Heart right ventricle (tissue), 16 donors: ENCODE results near the gene AHR. TPM values are rescaled to one million over a fixed set of nuclear protein-coding genes. Genes with fewer than 3 reads are reported as not detected.
"Not testable (repeated sequence)": the region's sequence is repeated elsewhere in the genome, so short reads cannot be mapped to it uniquely, and the experiment has no call there.

Source experiments
- ATAC-seq, 8 donors: fragments of 200-7000 bp; cut with Tn5 transposase; one replicate each; pipeline ENCODE4 v1.9.1; 2020; ENCODE audit warnings: mild to moderate bottlenecking in 8 of 8, moderate library complexity in 8 of 8, moderate number of reproducible peaks in 1 of 8
- DNase-seq, 2 donors: peaks; one replicate each; pipeline ENCODE4 v3.0.0-alpha.2; 2020
- H3K27ac ChIP-seq, 10 donors: fragments of 200-600 bp; sonication (generic) in 2 of 10; one replicate each; pipeline versions ENCODE4 v1.5.0 to v1.8.0; 2020 to 2022; ENCODE audit warnings: mild to moderate bottlenecking in 3 of 10
- H3K27me3 ChIP-seq, 7 donors: fragments of 200-600 bp; one replicate each; pipeline ENCODE4 v1.8.0; 2021 to 2022; ENCODE audit warnings: mild to moderate bottlenecking in 2 of 7
- H3K36me3 ChIP-seq, 9 donors: fragments of 200-600 bp; sonication (generic) in 1 of 9; one replicate each; pipeline versions ENCODE4 v1.5.0 to v1.8.0; 2020 to 2022; ENCODE audit warnings: mild to moderate bottlenecking in 2 of 9
- H3K4me1 ChIP-seq, 9 donors: fragments of 200-600 bp; sonication (generic) in 1 of 9; one replicate each; pipeline versions ENCODE4 v1.5.0 to v1.8.0; 2020 to 2022; ENCODE audit warnings: mild to moderate bottlenecking in 4 of 9
- H3K4me3 ChIP-seq, 10 donors: fragments of 200-600 bp; sonication (generic) in 2 of 10; one replicate each; pipeline versions ENCODE4 v1.5.0 to v1.8.0; 2020 to 2022; ENCODE audit warnings: mild to moderate bottlenecking in 7 of 10, moderate library complexity in 2 of 10
- H3K9me3 ChIP-seq, 11 donors: fragments of 200-600 bp in 10 of 11; sonication (generic) in 2 of 11; one replicate each; pipeline versions ENCODE4 v1.5.0 to v1.8.0; 2013 to 2022; ENCODE audit warnings: mild to moderate bottlenecking in 2 of 11, control low read depth in 1 of 11, moderate library complexity in 1 of 11
- WGBS, 2 donors: extraction: QIAGEN DNeasy Blood & Tissue Kit; methylation state at CpG; one replicate each; pipeline ENCODE4 v1.1.7; 2013; ENCODE audit warnings: inconsistent platforms in 1 of 2; 5-methylcytosine and 5-hydroxymethylcytosine counted together
- intact Hi-C, 10 donors: fragments of 100-400 bp; cut with DNase I; formaldehyde crosslinking; loops; one replicate each; pipeline versions ENCODE4 v1.11.1 to v1.14.2; 2022
- polyA plus RNA-seq, 2 donors: library from polyadenylated mRNA; stranded (reverse); fragments of 200-250 nt; gene quantifications; one replicate each; pipeline ENCODE4 v1.2.3, GENCODE V29; 2013
- total RNA-seq, 10 donors: library from RNA; stranded (reverse); fragmentation: NEBNext Ultra II Directional in 3 of 10; extraction: Animal tissue kit (Norgen Biotek cat#: 25700) in 3 of 10; gene quantifications; one replicate each; pipeline versions ENCODE4 v1.2.1 to v1.2.4, GENCODE V29; 2021 to 2023
- TF ChIP-seq, protein P1 (sequence below), 9 donors: fragments of 200-600 bp; sonication (generic) in 2 of 9; IDR thresholded peaks; one replicate each; pipeline versions ENCODE4 v1.5.0 to v1.8.0; 2021 to 2022; ENCODE audit warnings: antibody characterized with exemption in 9 of 9, mild to moderate bottlenecking in 5 of 9, moderate library complexity in 1 of 9
- donor health status: Arrhythmogenic right ventricular cardiomyopathy.
- donor health status: ischemic (EF 13 %, LVEDD 7.1; RV severe dilation, severe dysfunction).
- donor health status: healthy with polysubstance abuse.
- donor health status: DM: no; HTN: yes; CAD: no.
- donor health status: DM: no; HTN: no; CAD: no.
- donor health status: ischemic (EF 25% LVEDD 6.9; RV normal size, moderate dysfunction).
- donor health status: ischemic (EF 25% LVEDD 5.7; RV mildly dilated, moderate dysfunction).
- donor health status: healthy.
- donor health status: DM: yes; HTN: yes; CAD: no.
- donor health status: Ischemic cardiomyopathy.
- donor health status: ischemic (EF 35%, LVEDD 5.7; RV mildly dilated, moderate dysfunction).
- donor health status: nonischemic (EF 11% LVEDD 7.7; RV severe dilation, severe dysfunction).
- donor health status: DM: yes; HTN: yes; CAD: no.
- donor health status: PGD.
- donor health status: ischemic (EF 29% LVEDD 5.4; RV normal size, mild dysfunction).
- donor health status: nonischemic (EF 23%, LVEDD 6.1; RV moderate dilation, normal function).

Gene AHR
- total and polyA plus RNA-seq, 12 donors = 5.3 to 52.8 (median 33.0) TPM

DNA sequence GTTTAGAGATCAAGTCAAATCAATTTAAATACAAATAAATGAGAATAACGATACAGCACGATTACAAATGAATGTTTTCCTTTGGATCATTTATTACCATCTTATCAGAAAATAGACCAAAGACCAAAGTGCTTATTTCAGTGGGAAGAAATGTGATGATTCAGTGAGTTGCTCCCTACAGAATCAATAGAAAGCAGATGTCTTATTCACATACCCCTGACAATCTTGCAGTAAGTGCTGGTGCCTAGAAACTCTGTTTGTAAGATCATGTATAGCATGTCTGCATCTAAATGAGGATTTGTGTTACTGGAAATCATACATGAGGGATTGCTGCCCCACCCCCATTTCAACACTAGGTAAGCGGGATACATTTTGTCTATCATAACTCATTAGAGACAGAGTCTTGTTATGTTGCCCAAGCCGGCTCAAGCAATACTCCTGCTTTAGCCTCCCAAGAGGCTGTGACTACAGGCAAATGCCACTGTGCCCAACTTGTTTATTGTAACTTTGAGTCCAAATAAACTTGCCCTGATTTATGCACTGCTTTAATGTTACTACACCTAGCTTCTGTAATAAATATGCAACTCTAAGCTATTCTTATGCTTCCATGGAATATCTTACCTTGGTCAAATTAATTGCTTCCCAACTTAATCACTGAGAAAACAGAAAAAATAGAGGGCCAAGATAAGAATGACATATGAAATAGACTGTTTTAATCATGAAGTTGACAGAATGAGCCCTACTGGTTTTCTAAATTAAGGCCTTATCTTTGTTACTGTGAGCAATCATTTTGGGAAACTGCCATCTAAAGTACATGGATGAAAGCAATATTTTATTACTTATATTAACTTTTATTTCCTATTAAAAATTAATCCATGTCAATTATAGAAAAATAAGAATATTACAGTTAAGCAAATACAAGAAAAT lies 82.5 kb downstream of the AHR start:
- DNase-seq (no peak), ATAC-seq (no peak)
- no peaks in the 10 kb centered on the region for H3K9me3 ChIP-seq
- no peaks in the 10 kb centered on the region for H3K27me3 ChIP-seq
- no peak overlapping the region for H3K27ac ChIP-seq
- 84% methylated on average over 4 of the region's 4 CpGs for WGBS, 2 donors
- TF ChIP-seq, protein P1, sequence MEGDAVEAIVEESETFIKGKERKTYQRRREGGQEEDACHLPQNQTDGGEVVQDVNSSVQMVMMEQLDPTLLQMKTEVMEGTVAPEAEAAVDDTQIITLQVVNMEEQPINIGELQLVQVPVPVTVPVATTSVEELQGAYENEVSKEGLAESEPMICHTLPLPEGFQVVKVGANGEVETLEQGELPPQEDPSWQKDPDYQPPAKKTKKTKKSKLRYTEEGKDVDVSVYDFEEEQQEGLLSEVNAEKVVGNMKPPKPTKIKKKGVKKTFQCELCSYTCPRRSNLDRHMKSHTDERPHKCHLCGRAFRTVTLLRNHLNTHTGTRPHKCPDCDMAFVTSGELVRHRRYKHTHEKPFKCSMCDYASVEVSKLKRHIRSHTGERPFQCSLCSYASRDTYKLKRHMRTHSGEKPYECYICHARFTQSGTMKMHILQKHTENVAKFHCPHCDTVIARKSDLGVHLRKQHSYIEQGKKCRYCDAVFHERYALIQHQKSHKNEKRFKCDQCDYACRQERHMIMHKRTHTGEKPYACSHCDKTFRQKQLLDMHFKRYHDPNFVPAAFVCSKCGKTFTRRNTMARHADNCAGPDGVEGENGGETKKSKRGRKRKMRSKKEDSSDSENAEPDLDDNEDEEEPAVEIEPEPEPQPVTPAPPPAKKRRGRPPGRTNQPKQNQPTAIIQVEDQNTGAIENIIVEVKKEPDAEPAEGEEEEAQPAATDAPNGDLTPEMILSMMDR (IDR thresholded peaks at IDR 0.05) = no peak
- no peaks in the 10 kb centered on the region for H3K4me1 ChIP-seq
- no peak overlapping the region for H3K4me3 ChIP-seq
- H3K36me3 ChIP-seq = no peaks in the 10 kb centered on the region
- intact Hi-C loops = no loop called here

DNA sequence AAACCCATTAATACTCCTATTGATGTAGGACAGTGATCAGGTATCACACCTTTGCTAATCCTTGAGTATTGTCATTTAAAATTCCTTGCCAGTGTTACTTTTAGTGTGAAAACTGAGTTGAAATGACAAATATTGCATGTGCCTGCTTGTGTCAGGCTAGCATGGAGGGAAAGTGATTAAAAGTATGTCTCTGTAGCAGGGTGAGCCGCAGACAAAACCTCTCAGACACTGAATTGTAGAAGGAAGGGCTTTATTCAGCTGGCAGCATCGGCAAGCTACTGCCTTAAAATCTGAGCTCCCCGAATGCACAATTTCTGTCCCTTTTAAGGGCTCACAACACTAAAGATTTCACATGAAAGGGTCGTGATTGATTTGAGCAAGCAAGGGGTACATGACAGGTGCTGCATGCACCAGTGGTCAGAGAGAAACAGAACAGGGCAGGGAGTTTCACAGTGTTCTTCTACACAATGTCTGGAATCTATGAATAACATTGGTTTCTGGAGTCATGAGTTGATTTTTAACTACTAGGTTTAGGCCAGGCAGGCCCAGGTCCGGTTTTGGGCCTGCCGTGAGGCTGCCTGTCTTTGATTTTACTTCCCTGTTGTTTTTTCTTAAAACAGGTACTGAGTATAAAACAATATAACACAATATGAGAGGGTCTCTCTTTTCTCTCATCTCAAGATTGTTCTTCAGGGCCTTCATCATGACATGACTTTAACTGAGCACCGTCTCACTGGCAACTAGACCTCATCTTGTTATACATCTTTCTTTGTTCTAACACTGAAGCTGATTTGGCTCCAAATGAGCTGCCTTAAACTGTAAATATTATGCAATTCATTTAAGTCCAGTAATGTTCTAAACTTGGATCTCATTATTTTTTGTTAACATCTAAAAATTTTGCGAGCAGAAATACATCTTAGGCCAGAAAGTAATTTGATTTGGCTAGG lies 84.2 kb downstream of the AHR start:
- intact Hi-C loops, H3K4me3 ChIP-seq, H3K36me3 ChIP-seq, H3K27me3 ChIP-seq, H3K9me3 ChIP-seq, H3K27ac ChIP-seq, H3K4me1 ChIP-seq, DNase-seq, ATAC-seq: not testable (repeated sequence)
- 92 to 94% methylated on average over 8 of the region's 8 CpGs for WGBS, 2 donors

DNA sequence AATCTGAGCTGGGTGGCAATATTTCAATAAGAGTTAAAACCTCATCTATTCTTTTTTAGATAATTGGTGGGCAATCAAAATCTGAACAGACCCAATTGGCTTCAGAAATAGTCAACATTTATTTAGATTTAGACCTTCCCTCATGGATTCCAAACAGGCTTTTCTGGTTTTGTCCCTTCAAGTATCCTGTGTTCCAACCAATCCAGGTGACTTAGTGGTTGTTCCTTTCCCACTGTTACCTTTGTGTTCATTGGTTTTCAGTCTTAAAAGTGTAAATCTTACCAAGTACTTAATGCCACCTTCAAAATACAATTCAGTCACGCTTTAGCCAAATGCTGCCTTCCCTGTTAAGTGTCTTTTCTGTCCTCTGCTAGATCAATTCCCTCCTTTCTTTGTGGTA lies 85.9 kb downstream of the AHR start:
- DNase-seq (no peak), ATAC-seq (no peak)
- no peaks in the 10 kb centered on the region for H3K9me3 ChIP-seq
- H3K4me1 ChIP-seq = no peaks in the 10 kb centered on the region
- no peak overlapping the region for H3K27ac ChIP-seq
- H3K27me3 ChIP-seq = no peaks in the 10 kb centered on the region
- intact Hi-C loops = no loop called here
- WGBS, 2 donors = 91 to 96% methylated on average over 1 of the region's 1 CpG
- TF ChIP-seq, protein P1 (IDR thresholded peaks at IDR 0.05) = no peak
- H3K36me3 ChIP-seq = no peaks in the 10 kb centered on the region
- H3K4me3 ChIP-seq = no peak overlapping the region

DNA sequence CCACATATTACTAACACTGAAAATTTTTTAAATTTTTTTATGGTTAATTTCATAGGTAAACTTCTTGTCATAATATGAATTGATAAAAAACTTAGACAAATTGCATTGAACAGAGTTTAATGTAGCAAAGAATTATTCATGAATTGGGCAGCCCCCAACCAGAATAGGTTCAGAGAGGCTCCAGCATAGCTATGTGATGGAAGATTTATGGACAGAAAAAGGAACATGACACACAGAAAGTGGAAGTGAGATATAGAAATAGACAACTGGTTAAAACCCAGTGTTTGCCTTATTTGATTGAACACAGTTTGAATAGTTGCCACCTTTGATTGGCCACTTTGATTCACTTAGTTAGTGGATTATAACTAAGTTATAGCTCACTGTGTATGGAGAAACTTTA lies 87.2 kb downstream of the AHR start:
- ATAC-seq = no peak
- TF ChIP-seq, protein P1 (IDR thresholded peaks at IDR 0.05) = no peak
- no peaks in the 10 kb centered on the region for H3K36me3 ChIP-seq
- no peak overlapping the region for H3K27ac ChIP-seq
- no peak for DNase-seq
- H3K4me3 ChIP-seq = no peak overlapping the region
- no peaks in the 10 kb centered on the region for H3K9me3 ChIP-seq
- H3K27me3 ChIP-seq = no peaks in the 10 kb centered on the region
- intact Hi-C loops = no loop called here
- peaks cover 0 to 5% (median 0%) of the 10 kb centered on the region in 9 donors for H3K4me1 ChIP-seq
